Esophagus squamous epithelium (tissue), 5 donors: Measurements from ENCODE around the gene TMEM119. TPM values are rescaled to one million over a fixed set of nuclear protein-coding genes. Genes with fewer than 3 reads are reported as not detected.
"Not testable (repeated sequence)": the region's sequence is repeated elsewhere in the genome, so short reads cannot be mapped to it uniquely, and the experiment has no call there.

Experiments used
- DNase-seq: peaks from one replicate; lab custom pipeline; 2025; lab: John Stamatoyannopoulos, UW
- H3K27ac ChIP-seq, 4 donors: fragments of 200-600 bp; sonication (generic); one replicate each; pipeline ENCODE4 v1.5.1; 2016 to 2019; ENCODE audit warnings: mild to moderate bottlenecking in 1 of 4
- H3K27me3 ChIP-seq, 4 donors: fragments of 200-600 bp; sonication (generic); 1 replicate in 3 of 4; 2 replicates in 1 of 4; pipeline versions ENCODE4 v1.5.1 to v1.6.0; 2017 to 2021; ENCODE audit warnings: antibody characterized with exemption in 1 of 4
- H3K36me3 ChIP-seq, 3 donors: fragments of 200-600 bp; sonication (generic); one replicate each; pipeline ENCODE4 v1.5.1; 2016 to 2019
- H3K4me1 ChIP-seq, 3 donors: fragments of 200-600 bp; sonication (generic); one replicate each; pipeline ENCODE4 v1.5.1; 2017 to 2019
- H3K4me3 ChIP-seq, 4 donors: fragments of 200-600 bp; sonication (generic); 1 replicate in 3 of 4; 2 replicates in 1 of 4; pipeline ENCODE4 v1.5.1; 2016 to 2019; ENCODE audit warnings: mild to moderate bottlenecking in 2 of 4, moderate library complexity in 1 of 4
- H3K9me3 ChIP-seq, 3 donors: fragments of 200-600 bp; sonication (generic); one replicate each; pipeline ENCODE4 v1.5.1; 2016 to 2019
- POLR2A ChIP-seq, 4 donors: fragments of 450-650 bp; IDR thresholded peaks; one replicate each; pipeline ENCODE4 v1.6.1; 2017; ENCODE audit warnings: antibody characterized with exemption in 4 of 4, mild to moderate bottlenecking in 4 of 4, moderate library complexity in 3 of 4
- WGBS, 2 donors: methylation state at CpG; one replicate each; pipeline ENCODE4 v1.1.5; 2018; 5-methylcytosine and 5-hydroxymethylcytosine counted together
- intact Hi-C: fragments of 100-400 bp; cut with DNase I; formaldehyde crosslinking; loops from one replicate; pipeline ENCODE4 v1.15.0; 2022
- total RNA-seq, 4 donors: library from RNA; depleted of rRNA; stranded (reverse); fragments of >200 nt; gene quantifications; one replicate each; pipeline ENCODE4 v1.1.0, GENCODE V29; 2016
- TF ChIP-seq, protein P1 (sequence below), 6 experiments: fragments of 450-650 bp in 4 of 6; fragments of 200-600 bp in 2 of 6; sonication (generic) in 2 of 6; IDR thresholded peaks; one replicate each; pipeline ENCODE4 v1.5.1; 2016 to 2019; ENCODE audit warnings: antibody characterized with exemption in 6 of 6, mild to moderate bottlenecking in 4 of 6, moderate library complexity in 4 of 6
- donor health status: DM: yes; HTN: yes; CAD: no.

Gene TMEM119
- total RNA-seq, 4 donors from 2014 or later, result 0.08 to 4.8 (median 2.0) TPM

- WGBS, 2 donors, result 34 to 39% methylated on average over 3 of the region's 3 CpGs
- H3K4me3 ChIP-seq, result peak overlapping the region; percentile 82 to 94 (median 93)
- H3K27ac ChIP-seq, result peak overlapping the region in 2 of 4 donors; percentile 95 to 98
- intact Hi-C loops, result loop anchor here (5.0 to 10.0 kb wide), 3 partner anchors 58 to 535 kb away; partner anchors contain the start of genes ALKBH2 and UNG
- H3K27me3 ChIP-seq, result no peaks in the 10 kb centered on the region
- TF ChIP-seq POLR2A (IDR thresholded peaks at IDR 0.05), result no peak
- TF ChIP-seq, protein P1, sequence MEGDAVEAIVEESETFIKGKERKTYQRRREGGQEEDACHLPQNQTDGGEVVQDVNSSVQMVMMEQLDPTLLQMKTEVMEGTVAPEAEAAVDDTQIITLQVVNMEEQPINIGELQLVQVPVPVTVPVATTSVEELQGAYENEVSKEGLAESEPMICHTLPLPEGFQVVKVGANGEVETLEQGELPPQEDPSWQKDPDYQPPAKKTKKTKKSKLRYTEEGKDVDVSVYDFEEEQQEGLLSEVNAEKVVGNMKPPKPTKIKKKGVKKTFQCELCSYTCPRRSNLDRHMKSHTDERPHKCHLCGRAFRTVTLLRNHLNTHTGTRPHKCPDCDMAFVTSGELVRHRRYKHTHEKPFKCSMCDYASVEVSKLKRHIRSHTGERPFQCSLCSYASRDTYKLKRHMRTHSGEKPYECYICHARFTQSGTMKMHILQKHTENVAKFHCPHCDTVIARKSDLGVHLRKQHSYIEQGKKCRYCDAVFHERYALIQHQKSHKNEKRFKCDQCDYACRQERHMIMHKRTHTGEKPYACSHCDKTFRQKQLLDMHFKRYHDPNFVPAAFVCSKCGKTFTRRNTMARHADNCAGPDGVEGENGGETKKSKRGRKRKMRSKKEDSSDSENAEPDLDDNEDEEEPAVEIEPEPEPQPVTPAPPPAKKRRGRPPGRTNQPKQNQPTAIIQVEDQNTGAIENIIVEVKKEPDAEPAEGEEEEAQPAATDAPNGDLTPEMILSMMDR (IDR thresholded peaks at IDR 0.05), result no peak
- DNase-seq, result no peak
- H3K36me3 ChIP-seq, result peaks cover 0 to 29% (median under 1%) of the 10 kb centered on the region in 3 donors
- H3K9me3 ChIP-seq, result no peaks in the 10 kb centered on the region
- peaks cover 24 to 75% (median 35%) of the 10 kb centered on the region in 3 donors for H3K4me1 ChIP-seq
These were observed 38.1 kb downstream of the TMEM119 start for GRCh38 chr12:108559748-108560147.

DNA sequence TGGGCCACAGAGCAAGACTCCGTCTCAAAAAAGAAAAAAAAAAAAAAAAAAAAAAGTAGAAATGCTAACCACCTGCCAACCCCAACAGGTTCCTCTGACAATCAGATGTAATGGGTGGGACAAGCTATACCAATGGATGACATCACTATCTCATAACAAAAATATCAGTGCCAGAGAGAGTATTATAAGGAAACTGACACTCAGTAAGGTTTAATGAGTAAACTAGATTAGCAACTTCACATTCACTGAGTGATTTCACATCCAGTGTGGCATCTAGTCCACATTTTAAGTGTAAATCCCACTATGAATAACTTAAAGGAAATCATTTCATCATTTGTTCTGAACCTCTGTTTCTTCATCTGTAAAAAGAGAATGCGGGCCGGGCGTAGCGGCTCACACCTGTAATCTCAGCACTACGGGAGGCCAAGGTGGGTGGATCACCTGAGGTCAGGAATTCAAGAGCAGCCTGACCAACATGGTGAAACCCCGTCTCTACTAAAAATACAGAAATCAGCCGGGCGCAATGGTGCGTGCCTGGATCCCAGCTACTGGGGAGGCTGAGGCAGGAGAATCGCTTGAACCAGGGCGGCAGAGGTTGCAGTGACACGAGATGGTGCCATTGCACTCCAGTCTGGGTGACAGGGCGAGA is 38.8 kb downstream of the TMEM119 start:
- TF ChIP-seq, protein P1 (IDR thresholded peaks at IDR 0.05), result no peak
- no peak for TF ChIP-seq POLR2A (IDR thresholded peaks at IDR 0.05)
- peaks cover 24 to 72% (median 35%) of the 10 kb centered on the region in 3 donors for H3K4me1 ChIP-seq

DNA sequence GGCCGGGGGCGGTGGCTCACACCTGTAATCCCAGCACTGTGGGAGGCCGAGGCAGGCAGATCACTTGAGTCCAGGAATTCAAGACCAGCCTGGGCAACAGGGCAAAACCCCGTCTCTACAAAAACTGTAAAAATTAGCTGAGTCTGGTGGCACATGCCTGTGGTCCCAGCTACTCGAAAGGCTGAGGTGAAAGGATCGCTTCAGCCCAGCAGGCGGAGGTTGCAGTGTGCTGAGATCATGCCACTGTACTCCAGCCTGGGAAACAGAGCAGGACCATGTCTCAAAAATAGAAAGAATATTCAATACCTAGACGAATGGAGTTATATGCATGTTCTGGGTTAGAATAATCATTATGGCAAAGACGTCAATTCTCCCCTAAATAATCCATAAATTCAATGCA is 42.5 kb downstream of the TMEM119 start:
- peaks cover 0 to 19% (median 0%) of the 10 kb centered on the region in 3 donors for H3K36me3 ChIP-seq
- DNase-seq, H3K9me3 ChIP-seq, H3K27me3 ChIP-seq, H3K4me3 ChIP-seq, H3K27ac ChIP-seq, intact Hi-C loops: not testable (repeated sequence)
- peaks cover 24 to 87% (median 28%) of the 10 kb centered on the region in 3 donors for H3K4me1 ChIP-seq
- 75 to 84% methylated on average over 8 to 9 of the region's 9 CpGs for WGBS, 2 donors

More for the DNA sequence above, 38.8 kb downstream of the TMEM119 start:
- peaks cover 0 to 22% (median 0%) of the 10 kb centered on the region in 3 donors for H3K36me3 ChIP-seq
- 72 to 77% methylated on average over 13 of the region's 14 CpGs for WGBS, 2 donors
- intact Hi-C loops, result no loop called here
- no peak overlapping the region for H3K4me3 ChIP-seq
- no peaks in the 10 kb centered on the region for H3K9me3 ChIP-seq
- no peaks in the 10 kb centered on the region for H3K27me3 ChIP-seq
- no peak for DNase-seq
- H3K27ac ChIP-seq, result no peak overlapping the region

- peaks cover 10 to 73% (median 16%) of the 10 kb centered on the region in 3 donors for H3K4me1 ChIP-seq
- no peak overlapping the region for H3K27ac ChIP-seq
- no peak for DNase-seq
- no peaks in the 10 kb centered on the region for H3K27me3 ChIP-seq
- TF ChIP-seq, protein P1 (IDR thresholded peaks at IDR 0.05), result no peak
- no peak for TF ChIP-seq POLR2A (IDR thresholded peaks at IDR 0.05)
- intact Hi-C loops, result no loop called here
- no peak overlapping the region for H3K4me3 ChIP-seq
- WGBS, 2 donors, result 91 to 95% methylated on average over 5 of the region's 5 CpGs
- H3K9me3 ChIP-seq, result no peaks in the 10 kb centered on the region
- H3K36me3 ChIP-seq, result peaks cover 0 to 23% (median 0%) of the 10 kb centered on the region in 3 donors
These were observed 44.1 kb downstream of the TMEM119 start for GRCh38 chr12:108553799-108554198.

DNA sequence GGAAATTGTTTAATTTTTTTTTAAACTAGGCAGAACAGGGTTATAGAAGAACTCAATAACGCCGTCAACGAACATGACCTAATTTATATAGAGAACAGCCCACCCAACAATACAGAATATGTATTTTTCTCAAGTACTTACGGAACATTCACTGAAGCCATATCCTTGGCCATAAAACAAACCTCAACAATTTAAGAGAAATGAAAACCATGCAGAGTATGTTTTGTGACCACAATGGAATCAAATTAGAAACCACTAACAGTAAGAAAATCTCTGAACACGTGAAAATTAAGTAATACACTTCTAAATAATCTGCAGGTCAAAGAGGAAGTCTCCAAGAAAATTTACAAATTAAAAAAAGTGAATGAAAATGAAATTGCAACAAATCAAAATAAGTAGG is 46.3 kb downstream of the TMEM119 start:
- no peak overlapping the region for H3K27ac ChIP-seq
- H3K4me3 ChIP-seq, result no peak overlapping the region
- no peaks in the 10 kb centered on the region for H3K27me3 ChIP-seq
- no peak for TF ChIP-seq POLR2A (IDR thresholded peaks at IDR 0.05)
- TF ChIP-seq, protein P1 (IDR thresholded peaks at IDR 0.05), result no peak
- H3K9me3 ChIP-seq, result no peaks in the 10 kb centered on the region
- WGBS, 2 donors, result 76 to 79% methylated on average over 5 of the region's 5 CpGs
- H3K36me3 ChIP-seq, result peaks cover 0 to 28% (median 8%) of the 10 kb centered on the region in 3 donors
- H3K4me1 ChIP-seq, result peaks cover 0 to 50% (median 0%) of the 10 kb centered on the region in 3 donors
- intact Hi-C loops, result no loop called here
- DNase-seq, result no peak
